Activated T-helper 1 cell treated with anti-CD3 and anti-CD28 coated beads, Interleukin-2, amount 50 U/mL, for 16 hours (primary cell): ENCODE measurements around the gene SYN1.

Experiments
- DNase-seq, 2 donors: peaks; one replicate each; pipeline ENCODE4 v3.0.0-alpha.2; 2020; ENCODE audit warnings: low read depth in 1 of 2, low spot score in 1 of 2

The SYN1 gene

GRCh38 chrX:47634871-47635575 is 15.4 kb upstream of the SYN1 start:
- no peak for DNase-seq

- DNase-seq, result no peak
Observed at GRCh38 chrX:47633689-47634590, 14.3 kb upstream of the SYN1 start.

GRCh38 chrX:47632666-47633065 is 13.0 kb upstream of the SYN1 start:
- no peak for DNase-seq

GRCh38 chrX:47631676-47632075 is 12.0 kb upstream of the SYN1 start:
- no peak for DNase-seq

- DNase-seq, result no peak
Observed at GRCh38 chrX:47629419-47630200, 10.0 kb upstream of the SYN1 start, which contains the start of gene CFP. Gene CFP (minus strand): TSS chrX:47629930. CDS start chrX:47629844, 86 bp downstream.

GRCh38 chrX:47628982-47629381 is 9.3 kb upstream of the SYN1 start:
- no peak for DNase-seq

- DNase-seq, result no peak
Observed at GRCh38 chrX:47625365-47625764, 5.7 kb upstream of the SYN1 start.

- DNase-seq, result peak in 1 of 2 donors; percentile 14
Observed at GRCh38 chrX:47623540-47624027, 3.9 kb upstream of the SYN1 start.

GRCh38 chrX:47621851-47622250 is 2.2 kb upstream of the SYN1 start:
- DNase-seq, result no peak

- DNase-seq, result no peak
Observed at GRCh38 chrX:47620303-47620685, 637 bp upstream of the SYN1 start.

GRCh38 chrX:47618923-47619485 is 653 bp downstream of the SYN1 start:
- DNase-seq, result no peak

GRCh38 chrX:47614618-47615017 is 5.0 kb downstream of the SYN1 start:
- DNase-seq, result no peak

- no peak for DNase-seq
Observed at GRCh38 chrX:47613082-47613481, 6.6 kb downstream of the SYN1 start.

- no peak for DNase-seq
Observed at GRCh38 chrX:47612418-47612817, 7.2 kb downstream of the SYN1 start.

GRCh38 chrX:47611926-47612325 is 7.7 kb downstream of the SYN1 start:
- no peak for DNase-seq

- DNase-seq, result no peak
Observed at GRCh38 chrX:47611489-47611888, 8.2 kb downstream of the SYN1 start.

- no peak for DNase-seq
Observed at GRCh38 chrX:47610511-47610910, 9.1 kb downstream of the SYN1 start.

GRCh38 chrX:47608130-47608810 is 11.4 kb downstream of the SYN1 start:
- no peak for DNase-seq

GRCh38 chrX:47607091-47607490 is 12.6 kb downstream of the SYN1 start:
- DNase-seq, result no peak

- DNase-seq, result no peak
Observed at GRCh38 chrX:47605024-47605423, 14.6 kb downstream of the SYN1 start.
